Skeletal muscle satellite cell (primary cell): ENCODE results near the gene PDIA6.
"Not testable (repeated sequence)": the region's sequence is repeated elsewhere in the genome, so short reads cannot be mapped to it uniquely, and the experiment has no call there.

Experiments
- H3K27me3 ChIP-seq: 2 replicates; pipeline ENCODE4 v1.7.0; 2013; ENCODE audit warnings: low read length; ENCODE audit not compliant: control insufficient read depth, insufficient read depth
- H3K36me3 ChIP-seq: 2 replicates; pipeline ENCODE4 v1.7.0; 2013; ENCODE audit warnings: mild to moderate bottlenecking, control low read depth, low read length; ENCODE audit not compliant: insufficient read depth
- H3K4me1 ChIP-seq: 2 replicates; pipeline ENCODE4 v1.7.0; 2013; ENCODE audit warnings: low read length; ENCODE audit not compliant: control insufficient read depth, insufficient read depth
- H3K4me2 ChIP-seq: 2 replicates; pipeline ENCODE4 v1.7.0; 2013; ENCODE audit warnings: mild to moderate bottlenecking, low read length
- H3K4me3 ChIP-seq: 2 replicates; pipeline ENCODE4 v1.7.0; 2013; ENCODE audit warnings: low read length
- H3K9ac ChIP-seq: 2 replicates; pipeline ENCODE4 v1.7.0; 2013; ENCODE audit warnings: mild to moderate bottlenecking, low read depth, low read length, moderate library complexity
- H3K9me3 ChIP-seq: replicated peaks from 2 replicates; pipeline ENCODE4 v1.7.0; 2013; ENCODE audit warnings: mild to moderate bottlenecking, control low read depth, low read length

PDIA6 gene

DNA sequence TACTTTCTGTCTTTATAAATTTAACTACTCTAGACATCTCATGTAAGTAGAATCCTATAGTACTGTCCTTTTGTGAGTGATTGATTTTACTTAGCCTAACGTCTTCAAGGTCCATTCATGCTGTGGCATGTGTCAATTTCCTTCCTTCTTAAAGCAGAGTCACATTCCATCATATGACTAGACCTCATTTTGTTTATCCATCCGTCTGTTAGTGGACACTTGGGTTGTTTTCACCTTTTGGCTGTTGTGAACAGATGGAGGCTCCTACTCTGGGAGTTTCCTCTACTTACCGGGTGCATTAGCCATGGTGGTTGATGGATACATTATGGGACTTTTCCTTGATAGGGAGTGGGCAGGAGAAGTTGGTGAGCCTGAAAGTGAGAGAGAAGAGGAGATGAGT is 6.4 kb upstream of the PDIA6 start:
- Histone ChIP-seq H3K9ac (no peak overlapping the region), H3K36me3 (no peaks in the 10 kb centered on the region), H3K4me1 (no peaks in the 10 kb centered on the region), H3K4me3 (no peak overlapping the region), H3K9me3 (no peaks in the 10 kb centered on the region), H3K27me3 (peaks cover 62% of the 10 kb centered on the region), H3K4me2 (no peak overlapping the region)

DNA sequence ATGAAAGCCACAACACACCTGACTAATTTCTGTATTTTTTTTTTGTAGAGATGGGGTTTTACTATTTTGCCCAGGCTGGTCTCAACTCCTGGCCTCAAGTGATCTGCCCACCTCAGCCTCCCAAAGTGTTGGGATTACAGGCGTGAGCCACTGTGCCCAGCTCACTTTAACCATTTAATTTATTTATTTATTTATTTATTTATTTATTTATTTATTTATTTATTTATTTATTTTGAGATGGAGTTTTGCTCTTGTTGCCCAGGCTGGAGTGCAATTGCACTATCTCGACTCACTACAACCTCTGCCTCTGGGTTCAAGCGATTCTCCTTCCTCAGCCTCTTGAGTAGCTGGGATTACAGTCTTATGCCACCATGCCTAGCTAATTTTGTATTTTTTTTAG is 5.7 kb upstream of the PDIA6 start:
- not testable (repeated sequence) for H3K9me3 ChIP-seq

DNA sequence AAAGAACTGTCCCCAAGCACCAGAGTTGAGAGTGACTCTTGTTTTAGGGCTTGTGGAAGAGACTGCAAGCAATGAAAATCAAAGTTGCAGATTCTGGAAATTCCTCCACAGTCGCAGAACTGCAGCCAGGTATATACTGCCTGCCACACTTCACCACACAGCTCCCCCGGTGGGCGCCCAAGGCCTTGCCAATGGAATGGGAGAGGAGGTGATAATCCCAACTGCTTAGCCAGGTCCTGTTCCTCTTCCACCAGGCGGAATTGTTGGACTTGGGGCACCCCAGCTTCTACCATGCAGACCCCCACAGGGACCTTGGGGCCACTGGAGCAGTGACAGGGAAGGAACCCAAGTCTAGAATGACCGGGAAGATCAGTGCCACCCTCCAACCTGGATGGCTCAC is 4.8 kb upstream of the PDIA6 start:
- no peak overlapping the region for H3K4me3 ChIP-seq
- H3K4me1 ChIP-seq: peaks cover 3% of the 10 kb centered on the region
- H3K36me3 ChIP-seq: no peaks in the 10 kb centered on the region
- H3K27me3 ChIP-seq: peaks cover 46% of the 10 kb centered on the region
- H3K4me2 ChIP-seq: no peak overlapping the region
- H3K9ac ChIP-seq: no peak overlapping the region
- no peaks in the 10 kb centered on the region for H3K9me3 ChIP-seq

More for the DNA sequence above, 5.7 kb upstream of the PDIA6 start:
- H3K36me3 ChIP-seq, H3K4me1 ChIP-seq, H3K4me2 ChIP-seq, H3K4me3 ChIP-seq, H3K9ac ChIP-seq: not testable (repeated sequence)
- H3K27me3 ChIP-seq: peaks cover 55% of the 10 kb centered on the region

DNA sequence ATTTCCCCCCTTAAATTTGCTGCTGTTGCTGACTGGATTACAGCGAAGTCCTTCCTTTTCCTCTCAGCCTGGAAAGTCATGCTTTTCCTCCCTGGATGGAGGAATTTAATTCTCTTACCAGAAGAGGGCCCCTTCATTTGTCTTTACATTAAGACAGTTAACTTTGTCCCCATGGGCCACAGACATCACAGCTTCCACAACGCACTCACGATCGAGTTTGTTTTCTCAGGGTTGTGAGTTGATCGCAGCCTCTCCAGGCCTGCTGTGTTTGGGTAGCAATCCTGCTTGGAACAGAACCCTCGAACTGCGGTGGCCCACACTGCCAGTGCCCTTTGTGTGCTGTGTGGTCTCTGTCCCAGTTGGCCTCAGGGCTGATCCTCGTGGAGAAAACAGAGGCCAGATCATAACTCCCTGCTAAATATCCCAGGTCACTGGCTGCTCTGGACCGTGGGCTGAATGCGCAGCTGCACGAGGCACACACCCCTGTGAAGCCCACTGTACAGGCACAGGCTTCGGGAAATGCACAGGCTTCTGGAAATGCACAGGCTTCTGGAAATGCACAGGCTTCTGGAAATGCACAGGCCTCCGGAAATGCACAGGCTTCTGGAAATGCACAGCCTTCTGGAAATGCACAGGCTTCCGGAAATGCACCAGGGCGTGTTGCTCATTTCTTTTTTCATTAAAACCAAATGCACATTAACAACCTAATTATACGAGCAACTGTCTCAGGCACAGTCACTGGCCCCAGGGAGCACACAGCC is 2.2 kb upstream of the PDIA6 start:
- Histone ChIP-seq H3K36me3 (no peaks in the 10 kb centered on the region), H3K4me1 (peaks cover 20% of the 10 kb centered on the region), H3K9ac (no peak overlapping the region), H3K4me3 (no peak overlapping the region), H3K4me2 (no peak overlapping the region), H3K9me3 (no peaks in the 10 kb centered on the region), H3K27me3 (peaks cover 29% of the 10 kb centered on the region)

DNA sequence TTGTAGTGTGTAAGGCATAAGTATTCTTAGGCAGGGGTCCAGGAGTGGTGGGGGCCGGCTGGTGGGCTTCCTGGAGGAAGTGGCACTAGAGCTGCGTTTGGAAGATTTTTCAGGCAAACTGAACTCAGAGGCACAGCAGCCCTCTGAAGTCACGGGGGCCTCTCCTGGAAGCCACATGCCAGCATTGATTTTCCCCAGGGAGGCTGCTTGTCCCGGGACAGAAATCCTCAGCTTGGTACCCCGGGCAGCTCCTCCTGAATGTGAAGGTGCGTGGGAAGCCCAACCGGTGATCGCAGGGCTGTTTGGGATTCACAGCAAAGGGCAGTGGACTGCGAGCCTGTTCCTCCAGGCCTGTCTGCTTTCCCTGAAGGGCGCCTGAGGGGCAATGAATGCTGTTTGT is 1.6 kb upstream of the PDIA6 start:
- no peaks in the 10 kb centered on the region for H3K36me3 ChIP-seq
- no peaks in the 10 kb centered on the region for H3K9me3 ChIP-seq
- no peak overlapping the region for H3K4me2 ChIP-seq
- H3K27me3 ChIP-seq: peaks cover 23% of the 10 kb centered on the region
- H3K4me3 ChIP-seq: no peak overlapping the region
- H3K9ac ChIP-seq: no peak overlapping the region
- peaks cover 21% of the 10 kb centered on the region for H3K4me1 ChIP-seq

DNA sequence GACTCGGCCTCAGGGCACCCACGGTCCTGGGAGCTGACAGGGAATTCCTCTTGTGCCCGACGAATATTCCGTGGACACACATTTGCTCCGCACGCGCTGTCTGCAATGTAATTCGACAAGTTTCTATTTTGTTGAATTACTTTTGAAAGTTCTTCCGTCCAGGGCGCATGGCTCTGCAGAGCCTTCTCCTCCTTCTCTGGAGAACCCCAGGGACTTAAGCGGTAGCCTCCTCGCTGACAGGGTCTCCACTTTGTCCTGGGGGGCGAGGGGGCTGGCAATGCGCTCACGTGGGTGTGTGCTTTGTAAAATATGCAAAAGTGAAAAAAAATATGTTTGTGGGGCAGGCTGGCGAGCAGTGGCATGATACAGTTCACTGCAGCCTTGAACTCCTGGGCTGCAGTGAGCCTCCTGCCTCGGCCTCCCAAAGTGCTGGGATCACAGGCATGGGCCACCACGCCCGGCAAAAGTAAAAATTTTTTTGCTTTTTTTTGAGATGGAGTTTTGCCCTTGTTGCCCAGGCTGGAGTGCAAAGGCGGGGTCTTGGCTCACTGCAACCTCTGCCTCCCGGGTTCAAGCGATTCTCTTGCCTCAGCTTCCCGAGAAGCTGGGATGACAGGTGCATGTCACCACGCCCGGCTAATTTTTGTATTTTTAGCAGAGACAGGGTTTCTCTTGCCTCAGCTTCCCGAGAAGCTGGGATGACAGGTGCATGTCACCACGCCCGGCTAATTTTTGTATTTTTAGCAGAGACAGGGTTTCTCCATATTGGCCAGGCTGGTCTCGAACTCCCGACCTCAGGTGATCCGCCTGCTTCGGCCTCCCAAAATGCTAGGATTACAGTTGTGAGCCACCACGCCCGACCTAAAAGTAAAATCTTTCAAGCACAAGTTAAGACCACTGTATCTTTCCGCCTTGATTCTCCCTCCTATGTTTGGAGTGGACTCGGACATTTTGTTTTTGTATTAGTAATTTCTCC is 866 bp upstream of the PDIA6 start:
- H3K36me3 ChIP-seq, H3K9me3 ChIP-seq: not testable (repeated sequence)
- peaks cover 19% of the 10 kb centered on the region for H3K27me3 ChIP-seq
- H3K4me1 ChIP-seq: peaks cover 24% of the 10 kb centered on the region
- peak overlapping the region; percentile 88 for H3K4me2 ChIP-seq
- H3K9ac ChIP-seq: peak overlapping the region; percentile 55
- H3K4me3 ChIP-seq: peak overlapping the region; percentile 64

DNA sequence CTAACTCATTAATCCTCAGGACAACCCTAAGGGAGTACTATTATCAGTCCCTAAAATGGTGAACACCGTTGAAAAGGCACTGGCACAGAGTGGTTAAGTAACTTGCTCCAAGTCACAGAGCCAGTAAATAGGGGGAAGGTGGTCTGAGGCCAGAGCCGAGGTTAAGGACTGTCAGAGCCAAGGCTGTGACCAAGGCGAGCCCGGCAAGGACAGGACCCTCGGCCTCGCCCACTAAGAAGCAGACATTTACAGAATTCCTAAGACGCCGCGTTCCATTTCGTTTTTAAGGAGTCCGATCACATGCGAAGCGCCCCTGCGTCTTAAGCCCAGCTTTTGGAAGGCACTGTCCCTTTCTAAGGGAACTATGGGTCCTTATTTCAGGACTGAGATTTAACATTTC is 1.1 kb downstream of the PDIA6 start:
- H3K4me1 ChIP-seq: peaks cover 26% of the 10 kb centered on the region
- H3K27me3 ChIP-seq: peaks cover 5% of the 10 kb centered on the region
- H3K4me3 ChIP-seq: peak overlapping the region; percentile 71
- peak overlapping the region; percentile 90 for H3K4me2 ChIP-seq
- H3K36me3 ChIP-seq: no peaks in the 10 kb centered on the region
- H3K9me3 ChIP-seq: no peaks in the 10 kb centered on the region
- H3K9ac ChIP-seq: peak overlapping the region; percentile 93

DNA sequence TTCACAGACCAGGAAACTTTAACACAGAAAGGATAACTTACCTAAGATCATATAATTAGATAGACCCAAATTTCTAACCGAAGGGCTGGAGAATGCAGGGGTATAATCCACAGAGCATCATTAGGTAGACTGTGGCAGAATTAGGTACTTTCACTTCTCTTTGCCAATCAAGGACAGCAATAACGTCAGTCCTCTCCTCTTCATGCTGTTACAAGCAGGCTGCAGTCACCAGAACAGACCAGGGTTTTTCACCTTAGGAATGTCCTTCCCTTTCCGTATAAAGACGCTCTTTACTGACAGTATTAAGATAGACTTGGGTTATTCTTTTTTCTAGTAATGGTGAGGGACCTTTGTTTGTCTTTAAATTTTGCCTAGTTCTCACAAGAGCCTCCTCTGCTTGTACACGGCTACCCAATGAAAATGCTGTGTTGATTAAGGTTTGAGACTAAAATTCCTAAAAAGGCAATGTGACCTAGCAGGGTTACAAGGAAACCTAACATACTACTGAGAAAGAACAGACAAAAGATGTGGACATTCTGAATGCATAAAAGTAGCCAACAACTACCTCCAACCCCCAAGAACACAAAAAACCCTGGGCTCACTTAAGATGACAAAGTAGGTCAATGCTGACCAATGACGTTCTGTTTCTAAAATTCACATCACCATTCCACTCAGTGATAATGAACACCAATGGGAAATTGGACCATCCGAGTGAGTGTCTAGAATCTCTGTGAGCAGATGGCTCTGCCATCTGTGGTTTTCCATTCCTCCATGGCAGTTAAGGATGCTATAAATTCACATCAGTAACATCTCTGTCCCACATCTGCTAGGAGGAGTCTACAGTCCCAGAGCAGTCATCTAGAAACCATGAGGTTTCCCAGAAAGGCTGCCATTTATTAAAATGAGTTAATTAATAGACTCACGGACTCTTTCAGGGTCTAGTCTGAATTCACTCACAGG is 2.1 kb downstream of the PDIA6 start:
- Histone ChIP-seq H3K36me3 (no peaks in the 10 kb centered on the region), H3K4me2 (peak overlapping the region; percentile 90), H3K4me3 (peak overlapping the region; percentile 71), H3K4me1 (peaks cover 26% of the 10 kb centered on the region), H3K9ac (peak overlapping the region; percentile 93), H3K9me3 (no peaks in the 10 kb centered on the region), H3K27me3 (no peaks in the 10 kb centered on the region)

DNA sequence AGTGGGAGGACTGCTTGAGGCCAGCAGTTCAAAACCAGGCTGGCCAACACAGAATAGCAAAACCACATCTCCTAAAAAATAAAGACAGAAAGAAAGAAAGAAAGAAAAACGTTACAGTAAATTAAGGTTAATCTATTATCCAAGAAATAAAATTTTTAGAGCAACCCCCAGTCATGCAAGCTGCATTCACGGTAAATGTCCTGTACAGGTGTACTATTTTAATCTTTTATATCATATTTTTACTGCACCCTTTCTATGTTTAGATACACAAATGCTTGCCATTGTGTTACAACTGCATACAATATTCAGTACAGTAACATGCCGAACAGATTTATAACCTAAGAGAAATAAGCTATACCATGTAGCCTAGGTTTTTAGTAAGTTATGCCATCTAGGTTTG is 6.0 kb downstream of the PDIA6 start:
- Histone ChIP-seq H3K4me3 (no peak overlapping the region), H3K36me3 (no peaks in the 10 kb centered on the region), H3K4me2 (no peak overlapping the region), H3K9ac (no peak overlapping the region), H3K27me3 (no peaks in the 10 kb centered on the region), H3K4me1 (peaks cover 23% of the 10 kb centered on the region), H3K9me3 (no peaks in the 10 kb centered on the region)

DNA sequence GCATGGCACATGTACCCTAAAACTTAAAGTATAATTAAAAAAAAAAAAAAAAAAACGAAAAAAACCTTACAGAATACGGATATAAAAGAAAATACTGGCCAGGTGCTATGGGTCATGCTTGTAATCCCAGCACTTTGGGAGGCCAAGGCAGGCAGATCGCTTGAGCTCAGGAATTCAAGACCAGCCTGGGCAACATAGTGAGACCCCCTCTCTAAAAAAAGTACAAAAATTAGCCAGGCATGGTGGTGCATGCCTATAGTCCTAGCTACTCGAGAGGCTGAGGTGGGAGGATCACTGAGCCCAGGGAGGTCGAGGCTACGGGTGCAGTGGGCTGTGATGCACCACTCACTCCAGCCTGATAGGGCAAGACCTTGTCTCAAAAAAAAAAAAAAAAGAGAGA is 6.6 kb downstream of the PDIA6 start:
- H3K9me3 ChIP-seq, H3K27me3 ChIP-seq, H3K4me2 ChIP-seq, H3K9ac ChIP-seq, H3K36me3 ChIP-seq, H3K4me3 ChIP-seq: not testable (repeated sequence)
- peaks cover 18% of the 10 kb centered on the region for H3K4me1 ChIP-seq

DNA sequence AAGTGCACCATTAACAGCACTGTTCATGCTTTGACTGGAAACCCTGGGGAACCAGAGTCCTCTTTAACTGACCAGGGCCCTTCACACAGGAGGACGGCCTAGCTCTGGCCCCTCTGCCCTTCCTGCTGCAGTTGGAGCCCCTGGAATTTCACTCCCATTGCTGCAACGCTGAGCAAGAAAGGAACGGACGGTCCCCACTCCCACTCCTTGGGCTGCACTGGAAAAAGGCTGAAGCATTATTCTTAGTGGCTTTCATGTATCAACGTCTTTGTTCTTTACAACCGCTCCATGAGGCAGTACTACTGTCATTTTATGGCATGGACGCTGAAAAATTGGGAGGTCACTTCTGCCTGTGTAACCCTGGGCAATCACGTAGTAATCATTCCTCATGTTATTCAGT is 9.9 kb downstream of the PDIA6 start:
- H3K9me3 ChIP-seq: no peaks in the 10 kb centered on the region
- H3K27me3 ChIP-seq: no peaks in the 10 kb centered on the region
- H3K4me3 ChIP-seq: no peak overlapping the region
- no peak overlapping the region for H3K4me2 ChIP-seq
- H3K9ac ChIP-seq: no peak overlapping the region
- peaks cover 11% of the 10 kb centered on the region for H3K36me3 ChIP-seq
- H3K4me1 ChIP-seq: no peaks in the 10 kb centered on the region
